C4-2B (cell line): ENCODE data around the gene CDK17.

ENCODE experiments used
- CTCF ChIP-seq: fragments of 450-650 bp; conservative IDR thresholded peaks from 2 replicates; pipeline ENCODE4 v1.5.1; 2017; ENCODE audit warnings: mild to moderate bottlenecking
- ZFX ChIP-seq: fragments of 450-650 bp; IDR thresholded peaks from 2 replicates; pipeline ENCODE4 v1.6.1; 2017

- no peak for TF ChIP-seq CTCF
- TF ChIP-seq ZFX = no peak
These were observed 150.8 kb downstream of the CDK17 start for GRCh38 chr12:96249196-96250118.
